HCT116 (cell line): ENCODE results near the gene SLC22A6. TPM values are rescaled to one million over a fixed set of nuclear protein-coding genes. Genes with fewer than 3 reads are reported as not detected.

Source experiments
- ATAC-seq: fragments of 200-7000 bp; cut with Tn5 transposase; 2 replicates; pipeline ENCODE4 v1.9.1; 2020; ENCODE audit warnings: mild to moderate bottlenecking, moderate library complexity
- BruUV-seq: library from RNA; stranded (reverse); fragments of 400-500 nt; replicated peaks from 2 replicates; lab custom pipeline; 2021; lab: Mats Ljungman, UMichigan
- CTCF ChIA-PET: fragments of 300-600 bp; sonication (Branson Sonifier 250); formaldehyde crosslinking; loops from one replicate; lab custom pipeline; 2021; ENCODE audit warnings: antibody characterized with exemption; lab: Charles Lee
- POLR2A ChIA-PET: fragments of 300-600, 350-600 bp; sonication (Branson Sonifier 250); formaldehyde crosslinking; loops from one replicate; lab custom pipeline; 2021; ENCODE audit warnings: antibody characterized with exemption; lab: Charles Lee
- RAD21 ChIA-PET, 2 experiments: fragments of 300-600 bp; sonication (Branson Sonifier 250); formaldehyde crosslinking; loops; one replicate each; lab custom pipeline; 2023; ENCODE audit warnings: low total read pairs in 2 of 2; ENCODE audit not compliant: uncharacterized antibody in 2 of 2, unreplicated experiment in 2 of 2, low non-redundant PET in 1 of 2; lab: Charles Lee
- DNase-seq: peaks from one replicate; pipeline ENCODE4 v3.0.0-alpha.2; 2010; ENCODE audit warnings: low read depth, low spot score
- H2AFZ ChIP-seq: fragments of 200-600 bp; shearing (Covaris generic), sonication (generic); 2 replicates; pipeline ENCODE4 v1.6.1; 2017; ENCODE audit warnings: low read depth, mixed run types, mixed read lengths, antibody characterized with exemption, low read length; ENCODE audit not compliant: poor library complexity, severe bottlenecking
- H3K27ac ChIP-seq: 2 replicates; pipeline ENCODE4 v1.5.1; 2012; ENCODE audit warnings: low read depth, low read length
- H3K27me3 ChIP-seq: fragments of 200-600 bp; sonication (generic); 2 replicates; pipeline ENCODE4 v1.6.1; 2016; ENCODE audit warnings: mixed run types, low read length, mixed read lengths; ENCODE audit not compliant: insufficient read depth
- H3K36me3 ChIP-seq, 2 experiments: fragments of 200-500 bp in 1 of 2; fragments of 200-600 bp in 1 of 2; sonication (Bioruptor generic) in 1 of 2; sonication (generic) in 1 of 2; 2 replicates each; pipeline versions ENCODE4 v1.5.1 to v1.6.1; 2014 to 2016; ENCODE audit warnings: low read length in 2 of 2, inconsistent platforms in 1 of 2, mixed read lengths in 1 of 2, mixed run types in 1 of 2; ENCODE audit not compliant: insufficient read depth in 2 of 2, control insufficient read depth in 1 of 2
- H3K4me1 ChIP-seq, 2 experiments: fragments of 200-600 bp in 1 of 2; sonication (generic) in 1 of 2; 2 replicates each; pipeline versions ENCODE4 v1.5.1 to v1.6.1; 2012 to 2017; ENCODE audit warnings: low read length in 2 of 2, inconsistent platforms in 1 of 2, mild to moderate bottlenecking in 1 of 2, mixed read lengths in 1 of 2, mixed run types in 1 of 2, moderate library complexity in 1 of 2; ENCODE audit not compliant: insufficient read depth in 2 of 2, control insufficient read depth in 1 of 2
- H3K4me2 ChIP-seq: fragments of 200-600 bp; sonication (generic); 2 replicates; pipeline ENCODE4 v1.6.1; 2017; ENCODE audit warnings: mixed run types, low read length, mixed read lengths
- H3K4me3 ChIP-seq, 2 experiments: fragments of 200-600 bp in 1 of 2; sonication (generic) in 1 of 2; replicated peaks in 1 of 2; 2 replicates each; pipeline ENCODE4 v1.5.1; 2011 to 2016; ENCODE audit warnings: low read length in 2 of 2, control low read depth in 1 of 2, low read depth in 1 of 2, mild to moderate bottlenecking in 1 of 2, mixed read lengths in 1 of 2, mixed run types in 1 of 2
- H3K79me2 ChIP-seq: fragments of 200-600 bp; sonication (generic); 2 replicates; pipeline ENCODE4 v1.6.1; 2017; ENCODE audit warnings: mild to moderate bottlenecking, mixed run types, low read length, moderate library complexity, mixed read lengths; ENCODE audit not compliant: insufficient read depth
- H3K9ac ChIP-seq: fragments of 200-600 bp; sonication (generic); 2 replicates; pipeline ENCODE4 v1.6.1; 2016; ENCODE audit warnings: low read length, mixed read lengths
- H3K9me2 ChIP-seq: fragments of 200-600 bp; sonication (generic), shearing (Covaris generic); 2 replicates; pipeline ENCODE4 v1.6.1; 2017; ENCODE audit warnings: mixed run types, mild to moderate bottlenecking, moderate library complexity; ENCODE audit not compliant: insufficient read depth
- H3K9me3 ChIP-seq, 2 experiments: fragments of 200-500 bp in 1 of 2; fragments of 200-600 bp in 1 of 2; sonication (Bioruptor generic) in 1 of 2; sonication (generic) in 1 of 2; 2 replicates each; pipeline ENCODE4 v1.6.1; 2014 to 2017; ENCODE audit warnings: low read length in 2 of 2, mixed read lengths in 2 of 2, inconsistent platforms in 1 of 2, low read depth in 1 of 2, mild to moderate bottlenecking in 1 of 2, mixed run types in 1 of 2, moderate library complexity in 1 of 2; ENCODE audit not compliant: control insufficient read depth in 1 of 2, insufficient read depth in 1 of 2
- H4K20me1 ChIP-seq: fragments of 200-600 bp; sonication (generic), shearing (Covaris generic); 2 replicates; pipeline ENCODE4 v1.6.1; 2017; ENCODE audit warnings: mixed run types, mild to moderate bottlenecking, moderate library complexity; ENCODE audit not compliant: insufficient read depth
- CBX3 ChIP-seq: IDR thresholded peaks from 2 replicates; pipeline ENCODE4 v1.6.1; 2012; ENCODE audit warnings: low read depth
- CEBPB ChIP-seq: IDR thresholded peaks from 2 replicates; pipeline ENCODE4 v1.6.1; 2012; ENCODE audit warnings: low read depth
- ELF1 ChIP-seq: IDR thresholded peaks from 2 replicates; pipeline ENCODE4 v1.6.1; 2012; ENCODE audit warnings: low read depth, borderline replicate concordance
- EZH2 ChIP-seq: fragments of 200-600 bp; sonication (generic); IDR thresholded peaks from 2 replicates; pipeline ENCODE4 v1.6.1; 2017; ENCODE audit warnings: antibody characterized with exemption, mixed run types
- EZH2phosphoT487 ChIP-seq: fragments of 200-600 bp; IDR thresholded peaks from 2 replicates; pipeline ENCODE4 v1.6.1; 2018; ENCODE audit warnings: antibody characterized with exemption, borderline replicate concordance
- FOSL1 ChIP-seq: IDR thresholded peaks from 2 replicates; pipeline ENCODE4 v1.6.1; 2012; ENCODE audit warnings: low read depth
- JUND ChIP-seq: IDR thresholded peaks from 2 replicates; pipeline ENCODE4 v1.6.1; 2012
- POLR2AphosphoS5 ChIP-seq: IDR thresholded peaks from 2 replicates; pipeline ENCODE4 v1.6.1; 2011; ENCODE audit warnings: mild to moderate bottlenecking, low read depth, low read length, moderate library complexity
- RAD21 ChIP-seq: IDR thresholded peaks from 2 replicates; pipeline ENCODE4 v1.6.1; 2012; ENCODE audit warnings: low read depth, mild to moderate bottlenecking
- SIN3A ChIP-seq: IDR thresholded peaks from 2 replicates; pipeline ENCODE4 v1.6.1; 2012; ENCODE audit warnings: low read depth
- YY1 ChIP-seq: IDR thresholded peaks from 2 replicates; pipeline ENCODE4 v1.6.1; 2011; ENCODE audit warnings: low read length, low read depth, moderate library complexity, mild to moderate bottlenecking; ENCODE audit not compliant: insufficient replicate concordance; ENCODE audit errors: extremely low read depth
- ZFX ChIP-seq: fragments of 450-650 bp; IDR thresholded peaks from 2 replicates; pipeline ENCODE4 v1.6.1; 2017
- intact Hi-C: fragments of 100-400 bp; cut with micrococcal nuclease; formaldehyde crosslinking; loops from 2 replicates; pipeline ENCODE4 v1.10.0; 2022
- total RNA-seq: library from RNA; stranded (reverse); gene quantifications from one replicate; pipeline ENCODE4 v1.2.1, GENCODE V29; 2021; ENCODE audit not compliant: unreplicated experiment
- TF ChIP-seq, protein P1 (sequence below), 3 experiments: fragments of 200-600 bp in 1 of 3; sonication (generic) in 1 of 3; IDR thresholded peaks in 2 of 3; conservative IDR thresholded peaks in 1 of 3; 2 replicates each; pipeline ENCODE4 v1.5.1; 2012 to 2017; ENCODE audit warnings: low read depth in 2 of 3, low read length in 2 of 3, antibody characterized with exemption in 1 of 3, borderline replicate concordance in 1 of 3, control low read depth in 1 of 3, mild to moderate bottlenecking in 1 of 3, mixed read lengths in 1 of 3, mixed run types in 1 of 3, moderate library complexity in 1 of 3; ENCODE audit not compliant: insufficient read depth in 1 of 3
- TF ChIP-seq, protein P2 (sequence below): IDR thresholded peaks from 2 replicates; pipeline ENCODE4 v1.6.1; 2012

Gene SLC22A6
- total RNA-seq, 1 experiment from 2014 or later, result not detected

DNA sequence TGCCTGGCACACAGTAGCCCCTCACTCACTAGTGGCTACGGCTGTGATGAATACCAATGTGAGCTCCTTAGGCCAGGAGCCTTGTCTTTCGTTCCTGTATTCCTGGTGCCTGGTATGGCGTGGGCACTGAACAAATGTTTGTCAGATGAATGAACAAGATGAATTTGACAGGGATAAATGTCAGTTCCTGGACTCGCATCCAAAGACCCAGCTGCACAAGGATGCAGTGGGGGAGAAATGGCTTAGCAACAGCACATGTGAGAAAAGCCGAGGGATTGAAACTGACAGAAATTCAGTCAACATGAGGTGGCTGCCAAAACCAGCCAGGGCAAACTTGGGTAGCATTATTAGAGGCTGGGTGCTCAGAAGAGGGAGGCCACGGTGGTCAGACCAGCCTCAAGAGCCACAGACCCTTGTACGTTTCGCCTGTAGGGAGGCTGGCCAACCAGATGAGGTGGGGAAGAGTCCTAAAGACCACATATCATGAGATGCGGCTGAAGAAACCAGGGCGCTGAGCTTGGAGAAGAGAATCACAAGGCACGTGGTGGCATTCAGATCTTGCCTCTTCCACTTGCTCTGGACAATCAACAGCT, 38.6 kb upstream of the SLC22A6 start:
- Histone ChIP-seq H2AFZ (no peak overlapping the region), H4K20me1 (no peaks in the 10 kb centered on the region), H3K4me2 (no peak overlapping the region), H3K4me3 (no peak overlapping the region), H3K9ac (no peak overlapping the region), H3K79me2 (no peaks in the 10 kb centered on the region), H3K27ac (no peak overlapping the region), H3K27me3 (no peaks in the 10 kb centered on the region), H3K36me3 (no peaks in the 10 kb centered on the region), H3K9me3 (no peaks in the 10 kb centered on the region), H3K4me1 (peaks cover 4 to 13% of the 10 kb centered on the region in 2 experiments; a peak in 3 of 4 replicates), H3K9me2 (no peaks in the 10 kb centered on the region)
- ChIA-PET POLR2A (interaction anchor here (0.7 to 4.9 kb wide), 3 partner anchors 10 to 125 kb away, joined by 3 to 25 read pairs (median 3); no protein-coding TSS in a partner anchor), RAD21 (interaction anchor here (0.6 to 1.3 kb wide), 4 partner anchors 102 to 117 kb away, joined by 3 to 10 read pairs (median 4); partner anchors contain the start of gene CHRM1 (in 1 of the 2)), CTCF (interaction anchor here (0.9 to 7.0 kb wide), 6 partner anchors 10 to 117 kb away, joined by 3 to 285 read pairs (median 4); no protein-coding TSS in a partner anchor)
- intact Hi-C loops, result loop anchor here (5.0 kb wide), 1 partner anchor 46 kb away; no protein-coding TSS in a partner anchor
- no TSS peak for BruUV-seq
- ATAC-seq, result no peak
- TF ChIP-seq, protein P1, sequence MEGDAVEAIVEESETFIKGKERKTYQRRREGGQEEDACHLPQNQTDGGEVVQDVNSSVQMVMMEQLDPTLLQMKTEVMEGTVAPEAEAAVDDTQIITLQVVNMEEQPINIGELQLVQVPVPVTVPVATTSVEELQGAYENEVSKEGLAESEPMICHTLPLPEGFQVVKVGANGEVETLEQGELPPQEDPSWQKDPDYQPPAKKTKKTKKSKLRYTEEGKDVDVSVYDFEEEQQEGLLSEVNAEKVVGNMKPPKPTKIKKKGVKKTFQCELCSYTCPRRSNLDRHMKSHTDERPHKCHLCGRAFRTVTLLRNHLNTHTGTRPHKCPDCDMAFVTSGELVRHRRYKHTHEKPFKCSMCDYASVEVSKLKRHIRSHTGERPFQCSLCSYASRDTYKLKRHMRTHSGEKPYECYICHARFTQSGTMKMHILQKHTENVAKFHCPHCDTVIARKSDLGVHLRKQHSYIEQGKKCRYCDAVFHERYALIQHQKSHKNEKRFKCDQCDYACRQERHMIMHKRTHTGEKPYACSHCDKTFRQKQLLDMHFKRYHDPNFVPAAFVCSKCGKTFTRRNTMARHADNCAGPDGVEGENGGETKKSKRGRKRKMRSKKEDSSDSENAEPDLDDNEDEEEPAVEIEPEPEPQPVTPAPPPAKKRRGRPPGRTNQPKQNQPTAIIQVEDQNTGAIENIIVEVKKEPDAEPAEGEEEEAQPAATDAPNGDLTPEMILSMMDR (IDR thresholded peaks at IDR 0.05 in 2 of 3, conservative IDR thresholded peaks at IDR 0.05 in 1 of 3; ENCODE audit: borderline replicate concordance in 1 of 3, insufficient read depth in 1 of 3, low read depth in 2 of 3, low read length in 2 of 3), result no peak
- no peak for TF ChIP-seq RAD21
- TF ChIP-seq YY1, result no peak
- no peak for TF ChIP-seq EZH2
- TF ChIP-seq ELF1, result no peak
- no peak for TF ChIP-seq CEBPB
- TF ChIP-seq FOSL1, result no peak
- no peak for TF ChIP-seq JUND
- TF ChIP-seq ZFX, result no peak
- no peak for TF ChIP-seq EZH2phosphoT487
- no peak for TF ChIP-seq SIN3A
- TF ChIP-seq CBX3, result no peak
- TF ChIP-seq, protein P2, sequence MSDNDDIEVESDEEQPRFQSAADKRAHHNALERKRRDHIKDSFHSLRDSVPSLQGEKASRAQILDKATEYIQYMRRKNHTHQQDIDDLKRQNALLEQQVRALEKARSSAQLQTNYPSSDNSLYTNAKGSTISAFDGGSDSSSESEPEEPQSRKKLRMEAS, result no peak
- TF ChIP-seq POLR2AphosphoS5, result no peak
- no peak for DNase-seq
